Measurements from ENCODE around the gene PPP1R3F.
A peak's percentile ranks its signal among the peaks of the same experiment; 100 is the strongest.

The PPP1R3F gene

GRCh38 chrX:49254639-49255038 lies 15.0 kb upstream of the PPP1R3F start:
- H4K20me1 ChIP-seq (ENCODE audit: low read depth, low read length) = no peaks in the 10 kb centered on the region
- H3K9me2 ChIP-seq (replicated peaks; ENCODE audit: insufficient read depth, low read length) = no peaks in the 10 kb centered on the region
- H3K36me3 ChIP-seq (ENCODE audit: low read length) = no peaks in the 10 kb centered on the region
- no peak overlapping the region for H3K27ac ChIP-seq (ENCODE audit: low read depth, low read length)
- no peak overlapping the region for H3K4me3 ChIP-seq (ENCODE audit: insufficient read depth, low read length, poor library complexity, severe bottlenecking)
- no peak overlapping the region for H3K9ac ChIP-seq (ENCODE audit: low read length)
- H3K79me2 ChIP-seq (ENCODE audit: insufficient read depth, low read length) = no peaks in the 10 kb centered on the region
- H3K27me3 ChIP-seq (ENCODE audit: low read length) = no peaks in the 10 kb centered on the region
- H3F3A ChIP-seq (ENCODE audit: insufficient read depth) = no peaks in the 10 kb centered on the region
- no peak overlapping the region for H2AFZ ChIP-seq (ENCODE audit: low read depth, low read length, severe bottlenecking)
- no peaks in the 10 kb centered on the region for H3K9me3 ChIP-seq (ENCODE audit: insufficient read depth, low read length)
- H3K4me2 ChIP-seq (ENCODE audit: low read depth, low read length, poor library complexity, severe bottlenecking) = no peak overlapping the region
- TF ChIP-seq, protein P1, sequence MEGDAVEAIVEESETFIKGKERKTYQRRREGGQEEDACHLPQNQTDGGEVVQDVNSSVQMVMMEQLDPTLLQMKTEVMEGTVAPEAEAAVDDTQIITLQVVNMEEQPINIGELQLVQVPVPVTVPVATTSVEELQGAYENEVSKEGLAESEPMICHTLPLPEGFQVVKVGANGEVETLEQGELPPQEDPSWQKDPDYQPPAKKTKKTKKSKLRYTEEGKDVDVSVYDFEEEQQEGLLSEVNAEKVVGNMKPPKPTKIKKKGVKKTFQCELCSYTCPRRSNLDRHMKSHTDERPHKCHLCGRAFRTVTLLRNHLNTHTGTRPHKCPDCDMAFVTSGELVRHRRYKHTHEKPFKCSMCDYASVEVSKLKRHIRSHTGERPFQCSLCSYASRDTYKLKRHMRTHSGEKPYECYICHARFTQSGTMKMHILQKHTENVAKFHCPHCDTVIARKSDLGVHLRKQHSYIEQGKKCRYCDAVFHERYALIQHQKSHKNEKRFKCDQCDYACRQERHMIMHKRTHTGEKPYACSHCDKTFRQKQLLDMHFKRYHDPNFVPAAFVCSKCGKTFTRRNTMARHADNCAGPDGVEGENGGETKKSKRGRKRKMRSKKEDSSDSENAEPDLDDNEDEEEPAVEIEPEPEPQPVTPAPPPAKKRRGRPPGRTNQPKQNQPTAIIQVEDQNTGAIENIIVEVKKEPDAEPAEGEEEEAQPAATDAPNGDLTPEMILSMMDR (IDR thresholded peaks at IDR 0.05; ENCODE audit: insufficient read depth, low read length, poor library complexity, severe bottlenecking) = no peak
- no peak for TF ChIP-seq EZH2phosphoT487 (conservative IDR thresholded peaks at IDR 0.05; ENCODE audit: low read length)

- Histone ChIP-seq H3K4me2 (ENCODE audit: low read depth, low read length, poor library complexity, severe bottlenecking) (no peak overlapping the region), H4K20me1 (ENCODE audit: low read depth, low read length) (no peaks in the 10 kb centered on the region), H3K79me2 (ENCODE audit: insufficient read depth, low read length) (no peaks in the 10 kb centered on the region), H3K27ac (ENCODE audit: low read depth, low read length) (no peak overlapping the region), H3K36me3 (ENCODE audit: low read length) (no peaks in the 10 kb centered on the region), H3F3A (ENCODE audit: insufficient read depth) (no peaks in the 10 kb centered on the region), H2AFZ (ENCODE audit: low read depth, low read length, severe bottlenecking) (no peak overlapping the region), H3K9me3 (ENCODE audit: insufficient read depth, low read length) (no peaks in the 10 kb centered on the region), H3K27me3 (ENCODE audit: low read length) (no peaks in the 10 kb centered on the region), H3K4me3 (ENCODE audit: insufficient read depth, low read length, poor library complexity, severe bottlenecking) (no peak overlapping the region), H3K9me2 (replicated peaks; ENCODE audit: insufficient read depth, low read length) (no peaks in the 10 kb centered on the region), H3K9ac (ENCODE audit: low read length) (no peak overlapping the region)
- TF ChIP-seq, protein P1 (IDR thresholded peaks at IDR 0.05; ENCODE audit: insufficient read depth, low read length, poor library complexity, severe bottlenecking) = no peak
- TF ChIP-seq EZH2phosphoT487 (conservative IDR thresholded peaks at IDR 0.05; ENCODE audit: low read length) = no peak
Observed at GRCh38 chrX:49256268-49256995, 13.2 kb upstream of the PPP1R3F start.

- Histone ChIP-seq H3K36me3 (ENCODE audit: low read length) (no peaks in the 10 kb centered on the region), H3K27me3 (ENCODE audit: low read length) (no peaks in the 10 kb centered on the region), H3K9me2 (replicated peaks; ENCODE audit: insufficient read depth, low read length) (no peaks in the 10 kb centered on the region), H3K9me3 (ENCODE audit: insufficient read depth, low read length) (no peaks in the 10 kb centered on the region), H2AFZ (ENCODE audit: low read depth, low read length, severe bottlenecking) (no peak overlapping the region), H3K4me2 (ENCODE audit: low read depth, low read length, poor library complexity, severe bottlenecking) (no peak overlapping the region), H3K4me3 (ENCODE audit: insufficient read depth, low read length, poor library complexity, severe bottlenecking) (no peak overlapping the region), H3K27ac (ENCODE audit: low read depth, low read length) (0 out of 2 replicates have a peak overlapping the region, but pooled peaks have one; percentile 32), H4K20me1 (ENCODE audit: low read depth, low read length) (no peaks in the 10 kb centered on the region), H3F3A (ENCODE audit: insufficient read depth) (no peaks in the 10 kb centered on the region), H3K79me2 (ENCODE audit: insufficient read depth, low read length) (no peaks in the 10 kb centered on the region), H3K9ac (ENCODE audit: low read length) (no peak overlapping the region)
- TF ChIP-seq, protein P1 (IDR thresholded peaks at IDR 0.05; ENCODE audit: insufficient read depth, low read length, poor library complexity, severe bottlenecking) = no peak
- no peak for TF ChIP-seq EZH2phosphoT487 (conservative IDR thresholded peaks at IDR 0.05; ENCODE audit: low read length)
Observed at GRCh38 chrX:49257074-49257790, 12.4 kb upstream of the PPP1R3F start.

All from SU-DHL-6 (cell line).